ENCODE data around the gene AK9.

Gene AK9

DNA sequence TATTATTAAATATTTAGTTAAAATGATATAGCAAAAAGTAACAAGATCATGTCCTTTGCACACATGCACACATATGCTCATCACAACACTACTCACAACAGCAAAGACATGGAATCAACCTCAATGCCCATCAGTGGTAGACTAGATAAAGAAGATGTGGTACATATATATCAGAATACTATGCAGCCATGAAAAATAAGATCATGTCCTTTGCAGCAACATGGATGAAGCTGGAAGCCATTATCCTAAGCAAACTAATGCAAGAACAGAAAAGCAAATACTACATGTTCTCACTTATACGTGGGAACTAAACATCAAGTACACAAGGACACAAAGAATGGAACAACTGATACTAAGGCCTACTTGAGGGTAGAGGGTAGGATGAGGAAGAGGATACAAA lies 14.3 kb downstream of the AK9 start:
- Histone ChIP-seq H3K9ac (ENCODE audit: low read depth in 1 of 2, low read length in 2 of 2) (no peak overlapping the region), H3K4me3 (ENCODE audit: low read length in 2 of 2) (no peak overlapping the region), H3K4me1 (ENCODE audit: control insufficient read depth in 2 of 2, insufficient read depth in 2 of 2, low read length in 2 of 2) (no peaks in the 10 kb centered on the region), H3K36me3 (ENCODE audit: control insufficient read depth in 2 of 2, insufficient read depth in 2 of 2, low read length in 2 of 2) (no peaks in the 10 kb centered on the region), H3K27ac (ENCODE audit: low read depth in 2 of 2, low read length in 2 of 2) (no peak overlapping the region), H3K27me3 (ENCODE audit: control insufficient read depth in 2 of 2, insufficient read depth in 2 of 2, low read length in 2 of 2) (no peaks in the 10 kb centered on the region), H3K9me3 (ENCODE audit: control insufficient read depth in 2 of 2, low read length in 2 of 2) (no peaks in the 10 kb centered on the region)

DNA sequence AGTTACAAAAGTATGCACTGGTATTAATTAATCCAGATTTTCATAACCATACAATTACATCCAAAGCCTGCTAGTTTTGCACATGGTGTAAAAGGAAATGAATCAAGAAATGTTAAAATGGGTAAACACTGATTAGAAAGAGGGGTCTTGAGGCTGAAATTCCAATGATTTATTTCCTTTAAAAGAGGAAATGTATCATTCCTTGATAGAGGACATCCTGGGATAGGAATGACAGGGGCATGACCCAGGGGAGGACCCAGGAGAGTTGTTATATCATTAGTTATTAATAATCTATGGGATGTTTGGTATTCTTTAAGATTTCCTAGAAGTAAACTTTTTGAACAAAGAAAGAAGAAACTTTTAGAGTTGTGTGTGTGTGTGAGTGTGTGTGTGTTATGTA lies 18.2 kb downstream of the AK9 start:
- Histone ChIP-seq H3K27me3 (ENCODE audit: control insufficient read depth in 2 of 2, insufficient read depth in 2 of 2, low read length in 2 of 2) (no peaks in the 10 kb centered on the region), H3K4me1 (ENCODE audit: control insufficient read depth in 2 of 2, insufficient read depth in 2 of 2, low read length in 2 of 2) (no peaks in the 10 kb centered on the region), H3K4me3 (ENCODE audit: low read length in 2 of 2) (no peak overlapping the region), H3K27ac (ENCODE audit: low read depth in 2 of 2, low read length in 2 of 2) (no peak overlapping the region), H3K9me3 (ENCODE audit: control insufficient read depth in 2 of 2, low read length in 2 of 2) (no peaks in the 10 kb centered on the region), H3K36me3 (ENCODE audit: control insufficient read depth in 2 of 2, insufficient read depth in 2 of 2, low read length in 2 of 2) (peaks cover 2 to 3% of the 10 kb centered on the region in 2 donors), H3K9ac (ENCODE audit: low read depth in 1 of 2, low read length in 2 of 2) (no peak overlapping the region)

DNA sequence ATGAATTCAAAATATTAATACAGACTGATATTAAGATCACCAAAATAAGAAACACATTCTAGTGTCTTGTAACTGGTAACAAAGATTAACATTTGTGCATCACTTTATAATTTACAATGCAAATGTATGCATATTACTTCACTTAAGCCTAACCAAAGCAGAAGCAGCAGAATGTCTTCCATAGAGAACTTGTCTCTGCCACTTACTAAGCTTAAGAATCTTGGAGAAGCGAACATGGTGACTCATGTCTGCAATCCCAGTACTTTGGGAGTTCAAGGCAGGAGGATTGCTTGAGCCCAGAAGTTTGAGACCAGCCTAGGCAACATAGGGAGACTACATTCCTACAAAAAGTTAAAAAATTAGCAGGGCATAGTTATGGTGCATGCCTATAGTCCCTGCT lies 18.8 kb downstream of the AK9 start:
- no peak overlapping the region for H3K27ac ChIP-seq (ENCODE audit: low read depth in 2 of 2, low read length in 2 of 2)

DNA sequence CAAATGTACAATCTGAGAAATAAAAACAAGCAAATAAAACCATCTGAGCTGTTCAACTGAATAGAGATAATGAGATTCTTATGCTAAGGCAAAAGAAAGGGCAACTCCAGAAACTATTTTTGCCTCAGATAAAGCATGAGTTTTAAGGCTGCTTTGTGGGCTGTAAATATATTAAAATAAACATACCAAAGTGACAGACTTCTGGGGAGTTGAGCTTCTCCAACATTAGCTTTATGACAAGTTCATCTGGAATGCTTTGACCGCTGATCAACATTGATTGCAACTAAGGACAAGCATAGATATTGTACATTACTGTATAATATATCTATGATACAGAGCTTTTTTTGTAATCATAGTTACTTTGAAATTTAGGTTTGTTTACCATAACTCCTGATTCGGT lies 19.3 kb downstream of the AK9 start:
- Histone ChIP-seq H3K27ac (ENCODE audit: low read depth in 2 of 2, low read length in 2 of 2) (no peak overlapping the region), H3K4me3 (ENCODE audit: low read length in 2 of 2) (no peak overlapping the region), H3K9me3 (ENCODE audit: control insufficient read depth in 2 of 2, low read length in 2 of 2) (no peaks in the 10 kb centered on the region), H3K36me3 (ENCODE audit: control insufficient read depth in 2 of 2, insufficient read depth in 2 of 2, low read length in 2 of 2) (peaks cover 2 to 3% of the 10 kb centered on the region in 2 donors), H3K9ac (ENCODE audit: low read depth in 1 of 2, low read length in 2 of 2) (no peak overlapping the region), H3K4me1 (ENCODE audit: control insufficient read depth in 2 of 2, insufficient read depth in 2 of 2, low read length in 2 of 2) (no peaks in the 10 kb centered on the region), H3K27me3 (ENCODE audit: control insufficient read depth in 2 of 2, insufficient read depth in 2 of 2, low read length in 2 of 2) (no peaks in the 10 kb centered on the region)

More for the DNA sequence above, 18.8 kb downstream of the AK9 start:
- Histone ChIP-seq H3K4me3 (ENCODE audit: low read length in 2 of 2) (no peak overlapping the region), H3K36me3 (ENCODE audit: control insufficient read depth in 2 of 2, insufficient read depth in 2 of 2, low read length in 2 of 2) (peaks cover 2 to 3% of the 10 kb centered on the region in 2 donors), H3K9me3 (ENCODE audit: control insufficient read depth in 2 of 2, low read length in 2 of 2) (no peaks in the 10 kb centered on the region), H3K27me3 (ENCODE audit: control insufficient read depth in 2 of 2, insufficient read depth in 2 of 2, low read length in 2 of 2) (no peaks in the 10 kb centered on the region), H3K9ac (ENCODE audit: low read depth in 1 of 2, low read length in 2 of 2) (no peak overlapping the region), H3K4me1 (ENCODE audit: control insufficient read depth in 2 of 2, insufficient read depth in 2 of 2, low read length in 2 of 2) (no peaks in the 10 kb centered on the region)

GRCh38 chr6:109669811-109670210 lies 21.2 kb downstream of the AK9 start:
- Histone ChIP-seq H3K9ac (ENCODE audit: low read depth in 1 of 2, low read length in 2 of 2) (no peak overlapping the region), H3K27ac (ENCODE audit: low read depth in 2 of 2, low read length in 2 of 2) (no peak overlapping the region), H3K4me3 (ENCODE audit: low read length in 2 of 2) (no peak overlapping the region), H3K36me3 (ENCODE audit: control insufficient read depth in 2 of 2, insufficient read depth in 2 of 2, low read length in 2 of 2) (peaks cover 2 to 3% of the 10 kb centered on the region in 2 donors), H3K27me3 (ENCODE audit: control insufficient read depth in 2 of 2, insufficient read depth in 2 of 2, low read length in 2 of 2) (no peaks in the 10 kb centered on the region), H3K4me1 (ENCODE audit: control insufficient read depth in 2 of 2, insufficient read depth in 2 of 2, low read length in 2 of 2) (no peaks in the 10 kb centered on the region), H3K9me3 (ENCODE audit: control insufficient read depth in 2 of 2, low read length in 2 of 2) (no peaks in the 10 kb centered on the region)

- no peaks in the 10 kb centered on the region for H3K4me1 ChIP-seq (ENCODE audit: control insufficient read depth in 2 of 2, insufficient read depth in 2 of 2, low read length in 2 of 2)
- H3K9ac ChIP-seq (ENCODE audit: low read depth in 1 of 2, low read length in 2 of 2), result no peak overlapping the region
- H3K4me3 ChIP-seq (ENCODE audit: low read length in 2 of 2), result no peak overlapping the region
- H3K36me3 ChIP-seq (ENCODE audit: control insufficient read depth in 2 of 2, insufficient read depth in 2 of 2, low read length in 2 of 2), result no peaks in the 10 kb centered on the region
- no peaks in the 10 kb centered on the region for H3K27me3 ChIP-seq (ENCODE audit: control insufficient read depth in 2 of 2, insufficient read depth in 2 of 2, low read length in 2 of 2)
- H3K9me3 ChIP-seq (ENCODE audit: control insufficient read depth in 2 of 2, low read length in 2 of 2), result no peaks in the 10 kb centered on the region
- no peak overlapping the region for H3K27ac ChIP-seq (ENCODE audit: low read depth in 2 of 2, low read length in 2 of 2)
Measured at GRCh38 chr6:109662192-109662591, 28.8 kb downstream of the AK9 start.

- H3K4me1 ChIP-seq (ENCODE audit: control insufficient read depth in 2 of 2, insufficient read depth in 2 of 2, low read length in 2 of 2), result no peaks in the 10 kb centered on the region
- no peak overlapping the region for H3K4me3 ChIP-seq (ENCODE audit: low read length in 2 of 2)
- H3K27ac ChIP-seq (ENCODE audit: low read depth in 2 of 2, low read length in 2 of 2), result no peak overlapping the region
- H3K9ac ChIP-seq (ENCODE audit: low read depth in 1 of 2, low read length in 2 of 2), result no peak overlapping the region
- no peaks in the 10 kb centered on the region for H3K27me3 ChIP-seq (ENCODE audit: control insufficient read depth in 2 of 2, insufficient read depth in 2 of 2, low read length in 2 of 2)
- no peaks in the 10 kb centered on the region for H3K36me3 ChIP-seq (ENCODE audit: control insufficient read depth in 2 of 2, insufficient read depth in 2 of 2, low read length in 2 of 2)
- H3K9me3 ChIP-seq (ENCODE audit: control insufficient read depth in 2 of 2, low read length in 2 of 2), result no peaks in the 10 kb centered on the region
Measured at GRCh38 chr6:109660526-109661320, 30.3 kb downstream of the AK9 start.

- Histone ChIP-seq H3K4me3 (ENCODE audit: low read length in 2 of 2) (no peak overlapping the region), H3K4me1 (ENCODE audit: control insufficient read depth in 2 of 2, insufficient read depth in 2 of 2, low read length in 2 of 2) (no peaks in the 10 kb centered on the region), H3K27me3 (ENCODE audit: control insufficient read depth in 2 of 2, insufficient read depth in 2 of 2, low read length in 2 of 2) (no peaks in the 10 kb centered on the region), H3K36me3 (ENCODE audit: control insufficient read depth in 2 of 2, insufficient read depth in 2 of 2, low read length in 2 of 2) (no peaks in the 10 kb centered on the region), H3K9me3 (ENCODE audit: control insufficient read depth in 2 of 2, low read length in 2 of 2) (no peaks in the 10 kb centered on the region), H3K27ac (ENCODE audit: low read depth in 2 of 2, low read length in 2 of 2) (no peak overlapping the region), H3K9ac (ENCODE audit: low read depth in 1 of 2, low read length in 2 of 2) (no peak overlapping the region)
Measured at GRCh38 chr6:109655761-109656262, 35.2 kb downstream of the AK9 start.

DNA sequence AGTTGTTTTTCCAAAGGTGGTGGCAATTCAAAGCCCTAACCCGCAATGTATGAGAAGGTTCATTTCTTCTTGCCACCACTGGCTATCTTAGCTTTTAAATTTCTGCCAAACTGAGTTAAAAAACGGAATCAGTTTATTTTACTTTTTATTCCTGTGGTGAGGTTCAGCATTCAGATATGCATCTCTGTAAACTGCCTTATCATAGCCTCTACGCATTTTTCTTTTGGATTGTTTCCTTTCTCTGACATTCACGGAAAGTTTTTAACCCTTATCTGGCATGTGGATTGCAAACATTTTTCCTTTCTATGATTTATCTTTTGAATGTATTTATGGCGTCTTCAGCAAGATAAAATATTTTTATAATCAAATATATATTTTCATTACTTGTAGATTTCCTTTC lies 37.7 kb downstream of the AK9 start:
- no peak overlapping the region for H3K27ac ChIP-seq (ENCODE audit: low read depth in 2 of 2, low read length in 2 of 2)

GRCh38 chr6:109644131-109644530 lies 46.9 kb downstream of the AK9 start:
- Histone ChIP-seq H3K36me3 (ENCODE audit: control insufficient read depth in 2 of 2, insufficient read depth in 2 of 2, low read length in 2 of 2) (no peaks in the 10 kb centered on the region), H3K4me1 (ENCODE audit: control insufficient read depth in 2 of 2, insufficient read depth in 2 of 2, low read length in 2 of 2) (no peaks in the 10 kb centered on the region), H3K27ac (ENCODE audit: low read depth in 2 of 2, low read length in 2 of 2) (no peak overlapping the region), H3K4me3 (ENCODE audit: low read length in 2 of 2) (no peak overlapping the region), H3K27me3 (ENCODE audit: control insufficient read depth in 2 of 2, insufficient read depth in 2 of 2, low read length in 2 of 2) (no peaks in the 10 kb centered on the region), H3K9me3 (ENCODE audit: control insufficient read depth in 2 of 2, low read length in 2 of 2) (no peaks in the 10 kb centered on the region), H3K9ac (ENCODE audit: low read depth in 1 of 2, low read length in 2 of 2) (no peak overlapping the region)

More for the DNA sequence above, 37.7 kb downstream of the AK9 start:
- H3K36me3 ChIP-seq (ENCODE audit: control insufficient read depth in 2 of 2, insufficient read depth in 2 of 2, low read length in 2 of 2), result no peaks in the 10 kb centered on the region
- no peak overlapping the region for H3K9ac ChIP-seq (ENCODE audit: low read depth in 1 of 2, low read length in 2 of 2)
- H3K9me3 ChIP-seq (ENCODE audit: control insufficient read depth in 2 of 2, low read length in 2 of 2), result no peaks in the 10 kb centered on the region
- H3K27me3 ChIP-seq (ENCODE audit: control insufficient read depth in 2 of 2, insufficient read depth in 2 of 2, low read length in 2 of 2), result no peaks in the 10 kb centered on the region
- H3K4me3 ChIP-seq (ENCODE audit: low read length in 2 of 2), result no peak overlapping the region
- no peaks in the 10 kb centered on the region for H3K4me1 ChIP-seq (ENCODE audit: control insufficient read depth in 2 of 2, insufficient read depth in 2 of 2, low read length in 2 of 2)

All from mucosa of rectum (tissue), 2 donors.